KBM-7 (cell line): Measurements from ENCODE around the gene GCNA.
A peak's percentile ranks its signal among the peaks of the same experiment; 100 is the strongest.
"Not testable (repeated sequence)": the region's sequence is repeated elsewhere in the genome, so short reads cannot be mapped to it uniquely, and the experiment has no call there.

Source experiments
- DNase-seq: peaks from one replicate; pipeline ENCODE4 v3.0.0-alpha.2; 2015
- in situ Hi-C: fragments of 300-500 bp; cut with MboI; formaldehyde crosslinking; loops from 2 replicates; pipeline ENCODE4 v1.14.3; 2020; ENCODE audit warnings: low sequenced_read_pairs, low pct_unique_long_range_greater_than_20kb, mixed read lengths

The GCNA gene

DNA sequence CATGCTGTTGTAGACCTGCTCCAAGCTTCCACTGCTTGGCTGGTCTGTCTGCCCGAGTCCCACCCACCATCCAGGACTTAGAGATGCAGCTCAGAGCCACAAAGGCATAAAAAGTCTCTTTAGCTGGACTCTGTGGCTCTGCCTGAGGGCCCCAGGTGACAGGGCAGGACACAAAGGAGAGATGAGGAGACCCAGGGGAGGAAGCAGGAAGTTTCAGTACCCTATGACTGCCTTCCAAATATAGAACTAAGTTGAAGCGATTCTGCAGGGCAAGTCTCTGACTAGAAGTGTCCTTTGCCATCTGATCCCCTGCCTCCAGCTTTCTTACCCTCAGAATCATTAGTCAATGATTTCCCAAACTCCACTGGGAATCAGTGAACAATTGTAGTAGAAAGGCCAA, 51.2 kb downstream of the GCNA start:
- no peak for DNase-seq
- in situ Hi-C loops, result no loop called here

DNA sequence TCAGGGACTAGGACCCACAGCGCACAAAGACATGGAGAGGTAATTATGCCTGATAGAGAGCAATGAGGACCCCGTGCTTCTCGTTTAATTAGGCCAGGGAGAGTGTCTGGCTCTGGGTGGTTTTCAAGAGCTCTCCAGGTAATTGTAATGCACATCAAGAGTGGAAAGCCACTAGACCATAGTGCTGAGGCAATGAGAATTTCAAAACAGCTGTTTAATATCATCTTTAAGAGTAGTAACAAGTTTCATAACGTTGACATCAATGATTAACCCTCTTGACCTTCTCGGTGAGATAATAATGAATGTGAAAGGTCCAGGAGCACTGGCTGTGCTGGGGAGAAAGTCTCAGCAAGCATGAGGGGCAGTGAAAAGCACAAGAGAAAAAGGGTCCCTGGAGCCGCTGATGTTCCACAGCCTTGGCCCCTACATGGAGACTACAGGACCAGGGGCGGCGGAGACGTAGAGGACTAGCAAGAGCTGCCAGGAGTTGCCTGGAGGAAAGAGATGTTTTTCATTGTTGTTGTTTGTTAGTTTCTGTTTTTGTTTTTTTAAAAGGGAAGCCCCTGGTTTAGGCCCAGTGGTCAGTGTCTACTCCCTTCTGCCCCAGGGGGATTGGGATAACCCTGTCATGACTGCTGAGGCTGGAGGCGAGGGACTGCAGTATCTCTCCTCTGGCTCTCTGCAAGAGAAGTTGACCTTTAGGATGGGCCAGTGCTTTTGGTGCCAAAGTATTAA, 54.9 kb downstream of the GCNA start:
- DNase-seq, result no peak
- in situ Hi-C loops, result no loop called here

DNA sequence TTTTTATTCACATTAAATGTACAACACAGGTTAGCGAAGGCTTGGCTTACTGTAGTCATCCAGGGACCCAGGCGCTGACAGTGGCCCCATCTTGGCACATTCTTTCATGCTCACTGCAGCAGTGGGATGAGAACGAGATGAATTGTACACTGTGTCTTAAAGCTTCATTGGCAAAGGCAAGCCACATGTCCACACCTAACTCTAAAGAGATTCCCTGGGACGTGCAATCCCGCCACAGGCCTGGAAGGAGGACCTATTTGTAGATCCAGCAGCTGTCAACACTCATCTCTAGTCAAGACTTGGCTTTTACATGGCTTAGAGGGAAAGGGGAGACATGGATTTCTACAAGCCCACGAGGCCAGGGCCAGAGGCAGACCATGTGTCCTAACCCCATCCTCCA, 56.1 kb downstream of the GCNA start:
- in situ Hi-C loops, result no loop called here

DNA sequence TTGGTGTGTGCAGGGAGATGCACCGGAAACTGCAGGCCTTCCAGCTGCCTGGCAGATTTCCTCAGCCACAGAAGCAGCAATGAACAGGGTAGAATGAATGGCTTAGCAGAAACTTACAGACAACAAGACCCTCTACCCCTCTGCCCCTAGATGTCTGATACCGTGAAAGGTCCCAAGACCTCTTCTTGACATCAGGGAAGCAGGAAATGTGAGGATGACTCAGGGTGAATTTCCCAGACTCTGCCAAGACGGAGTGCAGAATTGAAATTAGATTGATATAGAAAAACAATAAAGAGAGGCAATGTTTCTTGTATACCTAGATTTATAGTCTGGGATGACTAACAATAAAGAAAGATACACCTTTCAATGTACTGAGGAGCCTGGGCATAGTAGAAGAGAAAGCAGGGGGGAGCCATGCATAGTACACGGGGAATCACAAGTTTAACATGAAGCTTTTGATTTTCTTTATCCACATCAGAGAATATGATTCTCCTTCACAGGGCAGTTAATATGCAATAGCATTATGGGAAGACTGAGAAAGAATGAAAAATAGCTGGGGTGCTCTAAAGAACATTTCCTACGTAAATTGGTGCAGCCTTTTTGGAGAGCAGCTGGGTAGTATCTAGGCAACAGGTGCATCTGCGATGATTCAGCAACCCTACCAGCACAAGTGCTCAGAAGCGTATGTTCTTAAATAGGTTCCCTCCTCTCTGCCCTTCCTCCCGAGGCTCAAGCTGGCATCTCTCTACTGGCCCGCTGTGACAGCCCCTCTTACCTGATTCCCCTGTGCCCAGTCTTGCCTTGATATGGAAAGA, 58.4 kb downstream of the GCNA start:
- no peak for DNase-seq
- in situ Hi-C loops, result no loop called here

More for the DNA sequence above, 56.1 kb downstream of the GCNA start:
- DNase-seq, result no peak

DNA sequence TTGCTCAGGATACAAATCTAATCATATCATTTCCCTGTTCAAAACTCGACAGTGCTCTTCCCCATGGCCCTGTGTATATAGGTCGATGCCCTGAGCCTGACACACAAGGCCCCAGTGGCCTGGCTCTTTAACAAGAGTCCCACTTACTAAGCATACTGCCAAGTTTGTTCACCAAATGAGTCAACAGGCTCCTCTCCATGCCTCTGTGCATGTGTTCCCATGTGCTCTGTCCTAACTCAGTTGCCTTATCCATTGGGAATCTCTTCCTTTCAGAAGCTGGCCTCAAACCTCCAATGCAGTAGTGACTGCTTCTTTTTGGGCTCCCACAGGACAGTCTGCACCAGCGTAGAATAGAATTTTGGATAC, 59.0 kb downstream of the GCNA start:
- in situ Hi-C loops, result no loop called here
- DNase-seq, result no peak

DNA sequence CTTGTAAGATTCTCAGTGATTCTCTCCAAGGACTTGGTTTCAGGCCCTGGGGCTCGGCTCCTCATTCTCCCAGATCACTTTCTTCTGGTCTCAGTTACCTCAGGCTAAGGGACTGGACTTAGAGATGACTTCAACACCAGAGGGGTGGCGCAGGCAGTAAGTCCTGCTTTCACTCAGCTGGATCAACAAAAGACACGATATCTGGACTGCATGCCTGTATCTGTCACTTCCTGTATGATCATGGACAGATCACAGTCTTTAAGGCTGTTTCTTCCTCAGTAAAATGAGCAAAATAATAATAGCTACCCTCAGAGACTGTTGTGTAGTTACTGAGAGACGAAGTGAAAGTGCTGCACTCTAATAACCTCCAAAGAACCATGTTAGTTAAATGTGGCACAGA, 59.6 kb downstream of the GCNA start:
- in situ Hi-C loops, result no loop called here
- DNase-seq, result no peak

DNA sequence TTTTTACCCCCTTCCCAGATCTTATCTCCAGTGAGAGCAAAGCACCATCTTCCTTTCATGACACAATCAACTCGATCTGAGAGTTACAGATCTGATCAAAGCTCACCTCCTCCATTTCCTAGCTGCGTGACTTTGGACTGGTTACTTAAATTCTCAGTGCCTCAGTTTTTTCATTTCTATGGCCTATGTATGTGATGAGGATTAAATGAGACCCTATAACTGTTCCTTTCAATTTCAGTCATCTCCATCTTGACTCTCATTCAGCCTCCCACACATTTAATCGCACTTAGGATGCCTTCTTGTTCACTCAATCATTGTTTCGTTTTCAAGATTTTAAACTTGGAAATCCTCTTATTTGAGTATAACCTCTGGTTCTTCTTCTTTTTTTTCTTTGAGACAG, 60.2 kb downstream of the GCNA start:
- no peak for DNase-seq
- in situ Hi-C loops, result no loop called here

DNA sequence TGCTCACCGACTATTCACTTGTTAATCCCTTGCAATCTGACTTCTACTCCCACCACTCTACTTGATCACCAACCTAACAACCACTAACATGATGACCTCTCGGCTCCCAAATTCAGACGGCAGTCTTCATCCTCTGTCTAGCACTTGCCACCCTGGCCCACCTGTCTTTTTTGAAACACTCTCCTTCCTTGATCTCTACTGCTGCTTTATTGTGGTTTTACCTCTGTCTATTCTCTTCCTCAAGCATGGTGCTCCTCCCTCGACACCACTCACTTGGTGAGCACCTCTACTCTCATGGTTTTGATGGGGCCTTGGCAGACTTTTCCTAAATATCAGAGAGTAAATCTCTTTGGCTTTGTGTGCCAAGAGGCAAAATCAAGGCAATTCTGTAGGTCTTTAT, 61.8 kb downstream of the GCNA start:
- no peak for DNase-seq
- in situ Hi-C loops, result no loop called here

DNA sequence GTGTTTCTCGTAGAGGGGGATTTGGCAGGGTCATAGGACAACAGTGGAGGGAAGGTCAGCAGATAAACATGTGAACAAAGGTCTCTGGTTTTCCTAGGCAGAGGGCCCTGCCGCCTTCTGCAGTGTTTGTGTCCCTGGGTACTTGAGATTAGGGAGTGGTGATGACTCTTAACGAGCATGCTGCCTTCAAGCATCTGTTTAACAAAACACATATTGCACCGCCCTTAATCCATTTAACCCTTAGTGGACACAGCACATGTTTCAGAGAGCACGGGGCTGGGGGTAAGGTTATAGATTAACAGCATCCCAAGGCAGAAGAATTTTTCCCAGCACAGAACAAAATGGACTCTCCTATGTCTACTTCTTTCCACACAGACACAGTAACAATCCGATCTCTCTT, 66.2 kb downstream of the GCNA start:
- DNase-seq, in situ Hi-C loops: not testable (repeated sequence)

DNA sequence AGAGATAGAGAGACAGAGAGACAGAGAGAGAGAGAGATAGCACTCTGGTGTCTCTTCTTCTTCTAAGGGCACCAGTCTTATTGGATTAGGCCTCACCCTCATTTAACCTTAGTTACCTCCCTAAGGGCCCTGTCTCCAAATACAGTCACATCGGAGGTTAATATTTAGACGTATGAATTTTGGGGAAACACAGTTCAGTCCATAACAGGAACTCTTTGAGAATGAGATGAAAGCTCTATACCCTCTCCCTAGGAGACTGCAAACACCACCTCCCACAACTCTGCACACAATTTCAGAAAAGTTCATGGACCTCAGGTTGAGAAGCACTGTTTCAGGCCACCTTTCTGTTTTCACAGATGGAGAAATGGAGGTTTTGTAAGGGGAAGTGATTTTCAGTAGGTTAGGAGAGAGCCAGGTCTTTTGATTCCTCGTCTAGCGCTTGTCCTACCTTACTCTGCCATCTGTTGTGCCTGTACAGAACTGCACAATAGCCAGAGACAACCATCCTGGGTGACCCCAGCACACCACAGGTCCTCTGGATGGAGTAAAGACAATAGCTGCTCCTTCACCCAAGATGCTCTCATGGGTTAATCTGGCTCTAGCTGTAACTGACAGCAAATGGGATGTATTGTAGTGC, 72.2 kb downstream of the GCNA start:
- peak; percentile 71 for DNase-seq
- in situ Hi-C loops, result no loop called here

DNA sequence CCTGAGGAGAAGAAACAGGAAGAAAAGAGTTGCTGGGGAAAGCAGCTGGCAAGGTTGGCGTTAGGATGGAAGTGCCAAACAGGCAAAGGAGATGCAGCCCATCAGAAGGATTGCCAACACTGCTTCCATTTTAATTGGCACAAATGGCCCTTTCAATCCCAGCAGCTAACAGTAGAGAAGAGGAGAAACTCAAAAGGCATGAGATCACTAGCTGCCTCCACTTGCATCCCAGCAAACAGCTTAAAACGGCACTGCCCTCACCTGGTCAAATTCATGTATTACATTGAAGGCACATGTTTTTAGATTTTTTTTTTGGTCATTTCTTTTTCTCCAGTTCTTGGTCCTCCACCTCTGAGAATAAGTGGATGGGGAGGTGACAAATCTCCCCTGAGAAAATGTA, 74.2 kb downstream of the GCNA start:
- DNase-seq, result peak; percentile 86
- in situ Hi-C loops, result no loop called here

DNA sequence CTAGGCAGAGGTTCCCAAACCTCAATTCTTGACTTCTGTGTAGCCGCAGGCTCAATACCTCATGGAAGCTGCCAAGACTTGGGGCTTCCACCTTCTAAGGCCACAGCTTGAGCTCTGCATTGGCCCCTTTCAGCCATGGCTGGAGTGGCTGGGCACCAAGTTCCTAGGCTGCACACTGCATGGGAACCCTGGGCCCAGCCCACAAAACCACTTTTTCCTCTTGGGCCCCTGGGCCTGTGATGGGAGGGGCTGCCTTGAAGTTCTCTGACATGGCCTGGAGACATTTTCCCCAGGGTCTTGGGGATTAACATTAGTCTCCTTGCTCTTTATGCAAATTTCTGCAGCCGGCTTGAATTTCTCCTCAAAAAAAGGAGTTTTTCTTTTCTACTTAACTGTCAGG, 75.1 kb downstream of the GCNA start:
- in situ Hi-C loops, result no loop called here
- DNase-seq, result no peak

DNA sequence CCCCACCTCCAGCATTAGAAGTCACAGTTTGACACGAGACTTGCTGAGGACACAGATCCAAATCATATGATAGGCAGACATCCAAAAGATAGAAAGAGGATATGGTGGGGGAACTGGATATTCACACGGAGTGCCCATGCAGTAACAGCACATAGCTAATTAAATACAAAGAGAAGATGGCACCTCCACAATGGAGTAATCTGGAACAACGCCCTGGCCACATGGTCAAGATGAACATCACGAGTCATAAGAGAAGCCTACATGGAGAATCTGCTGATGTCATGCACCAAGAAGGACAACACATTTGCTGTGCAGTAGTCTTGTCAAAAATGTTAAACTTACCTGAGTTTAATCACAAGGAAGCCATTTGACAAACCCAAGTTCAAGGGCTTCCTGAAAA, 79.0 kb downstream of the GCNA start:
- no peak for DNase-seq
- in situ Hi-C loops, result no loop called here

DNA sequence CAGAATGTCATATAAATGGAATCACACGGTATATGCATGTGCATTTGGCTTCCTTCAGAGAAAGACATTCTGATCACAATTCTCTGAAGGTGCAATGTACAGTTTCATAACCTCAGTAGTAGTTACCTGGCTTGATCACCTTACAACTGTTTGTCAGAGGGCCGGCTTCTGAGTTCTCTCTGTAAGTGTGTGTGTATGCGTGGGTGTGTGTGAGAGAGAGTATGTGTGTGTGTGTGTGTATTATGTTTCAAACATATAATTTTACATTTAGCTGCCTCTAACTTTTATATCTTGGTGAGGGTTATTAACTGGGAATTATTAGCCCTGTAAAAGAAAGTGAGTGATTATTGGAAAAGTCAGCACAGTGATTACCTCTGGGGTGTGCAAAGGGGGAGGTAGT, 81.1 kb downstream of the GCNA start:
- DNase-seq, result no peak
- in situ Hi-C loops, result no loop called here

DNA sequence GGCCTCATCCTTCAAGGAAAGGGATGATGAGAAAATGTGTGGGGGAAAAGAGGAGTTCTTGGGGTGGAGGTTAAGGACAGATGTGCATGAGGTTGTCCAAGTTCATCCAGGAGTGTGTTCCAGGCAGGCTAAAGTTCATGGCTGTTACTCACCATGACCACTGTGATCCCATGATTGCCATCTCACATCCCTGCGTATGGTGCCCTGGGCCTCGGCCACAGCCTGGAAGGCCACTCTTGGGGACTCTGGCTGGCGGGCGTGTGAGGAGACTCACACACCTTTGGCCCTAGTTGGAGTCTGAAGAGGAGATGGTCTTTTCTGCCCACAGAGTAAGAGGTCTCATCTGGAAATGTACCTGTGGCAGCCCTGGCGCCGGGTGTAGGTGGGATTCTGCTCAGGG, 81.7 kb downstream of the GCNA start:
- in situ Hi-C loops, result no loop called here

DNA sequence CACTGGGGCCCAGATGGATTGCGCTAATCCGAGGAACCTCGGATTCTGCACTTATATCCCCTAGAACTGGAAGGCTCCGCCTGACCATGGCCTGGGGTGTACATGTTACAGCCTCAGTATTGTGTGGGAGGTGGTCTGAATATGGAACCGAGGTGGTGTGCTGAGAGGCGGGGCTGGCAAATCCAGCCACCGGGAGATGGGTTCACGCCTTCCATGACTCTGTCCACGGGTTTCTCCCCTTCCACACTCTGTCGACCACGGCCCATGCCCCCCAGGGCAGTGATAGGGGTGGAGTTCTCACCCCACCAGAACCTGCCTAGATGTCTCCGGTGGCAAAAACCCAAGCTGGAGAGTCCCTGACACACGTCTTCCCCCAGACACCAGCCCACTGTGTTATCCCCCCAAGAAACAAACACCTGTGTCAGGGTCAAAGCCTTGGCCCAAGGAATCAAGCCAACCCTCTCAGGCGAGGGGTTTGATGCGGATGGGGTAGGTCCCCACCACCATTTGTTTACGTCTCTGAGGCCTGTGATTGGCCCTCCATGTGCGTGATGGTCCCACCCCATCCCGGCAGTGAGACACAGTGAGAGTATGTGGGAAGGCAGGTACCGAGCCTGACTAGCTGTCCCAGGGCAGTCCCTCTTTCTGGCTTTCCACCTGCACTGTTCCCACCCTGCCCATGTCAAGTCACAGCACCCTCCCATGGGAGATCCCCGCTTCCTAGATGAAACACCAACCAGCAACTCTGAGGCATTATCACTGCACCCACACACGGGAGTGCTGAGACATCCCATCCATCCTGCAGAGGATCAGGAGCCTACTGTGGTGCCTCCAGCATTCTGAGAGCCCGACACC, 82.6 kb downstream of the GCNA start:
- in situ Hi-C loops, result no loop called here
- DNase-seq, result no peak

More for the DNA sequence above, 81.7 kb downstream of the GCNA start:
- no peak for DNase-seq

DNA sequence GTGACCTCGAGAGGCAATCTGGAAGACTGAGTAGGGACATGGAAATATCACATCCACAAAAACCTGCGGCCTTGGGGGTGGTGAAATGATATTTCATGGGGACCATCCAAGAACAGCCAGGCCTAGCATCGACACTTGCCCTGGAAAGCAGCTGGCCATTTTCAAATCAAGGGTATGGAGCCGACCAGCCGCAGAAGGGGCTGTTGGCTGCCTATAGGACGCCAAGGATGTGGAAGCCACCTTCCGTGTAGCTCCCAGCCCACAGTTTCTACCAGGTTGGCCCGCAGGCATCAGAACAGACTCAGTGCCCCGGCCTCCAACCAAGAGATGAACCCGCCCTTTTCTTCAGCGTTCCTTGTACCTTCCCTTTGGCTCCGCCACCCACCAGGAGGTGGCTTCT, 83.7 kb downstream of the GCNA start:
- in situ Hi-C loops, result no loop called here

DNA sequence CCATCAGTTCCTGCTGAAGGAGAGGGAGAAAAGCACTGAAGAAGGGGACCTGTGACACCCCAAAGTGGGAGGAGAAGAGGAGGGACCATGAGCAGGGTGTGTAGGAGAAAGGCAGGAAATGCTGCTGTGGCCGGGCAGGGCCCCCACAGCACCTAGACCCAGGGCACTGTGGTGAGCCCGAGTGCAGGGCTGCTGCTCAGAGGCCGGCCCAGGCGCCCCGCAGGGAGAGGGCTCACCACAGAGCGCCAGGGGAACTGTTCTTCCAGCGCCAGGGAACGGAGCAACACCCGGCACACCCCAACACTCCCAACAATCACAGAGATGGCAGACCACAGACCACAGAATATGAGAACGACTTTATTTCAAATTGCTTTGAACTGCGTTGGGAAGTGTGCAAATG, 84.4 kb downstream of the GCNA start:
- DNase-seq, result peak; percentile 75
- in situ Hi-C loops, result not testable (repeated sequence)

More for the DNA sequence above, 83.7 kb downstream of the GCNA start:
- no peak for DNase-seq
